Measurements from ENCODE around the gene ARL17B.
A peak's percentile ranks its signal among the peaks of the same experiment; 100 is the strongest.
"Not testable (repeated sequence)": the region's sequence is repeated elsewhere in the genome, so short reads cannot be mapped to it uniquely, and the experiment has no call there.

ARL17B gene

DNA sequence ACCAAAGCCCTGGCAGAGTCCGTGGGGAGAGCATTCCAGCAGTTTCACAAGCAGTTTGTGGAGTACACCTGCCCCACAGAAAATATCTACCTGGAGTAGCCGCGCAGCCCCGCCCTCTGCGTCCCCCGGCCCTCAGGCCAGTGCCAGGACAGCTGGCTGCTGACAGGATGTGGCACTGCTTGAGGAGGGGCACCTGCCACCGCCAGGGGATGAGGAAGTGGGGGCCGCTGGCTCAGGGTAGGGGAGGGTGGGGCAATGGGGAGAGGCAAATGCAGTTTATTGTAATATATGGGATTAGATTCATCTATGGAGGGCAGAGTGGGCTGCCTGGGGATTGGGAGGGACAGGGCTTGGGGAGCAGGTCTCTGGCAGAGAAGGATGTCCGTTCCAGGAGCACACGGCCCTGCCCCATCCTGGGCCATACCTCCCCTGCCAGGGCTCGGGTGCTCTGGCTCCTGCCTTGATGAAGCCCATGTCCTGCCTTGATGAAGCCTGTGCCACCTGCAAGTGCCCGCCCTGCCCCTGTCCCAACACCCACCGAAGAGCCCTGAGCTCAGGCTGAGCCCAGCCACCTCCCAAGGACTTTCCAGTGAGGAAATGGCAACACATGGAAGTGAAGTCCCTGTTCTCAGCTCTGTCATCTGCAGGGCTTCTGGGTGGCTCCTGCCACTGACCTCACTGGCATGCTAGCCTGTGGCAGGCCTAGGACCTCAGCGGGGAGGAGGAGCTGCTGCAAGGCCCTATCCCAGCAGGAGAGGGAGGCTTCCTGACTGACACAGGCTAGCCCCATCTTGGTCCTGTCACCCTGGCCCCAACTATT, 116.4 kb downstream of the ARL17B start:
- not testable (repeated sequence) for DNase-seq

DNA sequence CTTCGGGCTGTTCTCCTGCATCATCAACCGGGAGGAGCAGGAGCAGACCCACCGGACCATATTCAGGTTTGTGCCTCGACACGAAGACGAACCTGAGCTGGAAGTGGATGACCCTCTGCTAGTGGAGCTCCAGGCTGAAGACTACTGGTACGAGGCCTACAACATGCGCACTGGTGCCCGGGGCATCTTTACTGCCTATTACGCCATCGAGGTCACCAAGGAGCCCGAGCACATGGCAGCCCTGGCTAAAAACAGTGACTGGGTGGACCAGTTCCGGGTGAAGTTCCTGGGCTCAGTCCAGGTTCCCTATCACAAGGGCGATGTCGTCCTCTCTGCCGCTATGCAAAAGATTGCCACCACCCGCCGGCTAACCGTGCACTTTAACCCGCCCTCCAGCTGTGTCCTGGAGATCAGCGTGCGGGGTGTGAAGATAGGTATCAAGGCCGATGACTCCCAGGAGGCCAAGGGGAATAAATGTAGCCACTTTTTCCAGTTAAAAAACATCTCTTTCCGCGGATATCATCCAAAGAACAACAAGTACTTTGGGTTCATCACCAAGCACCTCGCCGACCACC, 117.1 kb downstream of the ARL17B start:
- DNase-seq: not testable (repeated sequence)

DNA sequence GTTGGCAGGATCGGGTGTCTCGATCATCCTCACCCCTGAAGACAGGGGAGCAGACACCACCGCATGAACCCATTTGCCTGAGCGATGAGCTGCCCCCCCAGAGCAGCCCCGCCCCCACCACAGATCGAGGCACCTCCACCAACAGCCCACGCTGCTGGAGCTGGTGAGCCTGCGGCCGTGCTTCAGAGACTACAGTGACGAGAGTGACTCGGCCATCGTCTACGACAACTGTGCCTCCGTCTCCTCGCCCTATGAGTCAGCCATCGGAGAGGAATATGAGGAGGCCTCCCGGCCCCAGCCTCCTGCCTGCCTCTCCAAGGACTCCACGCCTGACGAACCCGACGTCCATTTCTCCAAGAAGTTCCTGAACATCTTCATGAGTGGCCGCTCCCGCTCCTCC, 117.6 kb downstream of the ARL17B start:
- not testable (repeated sequence) for DNase-seq

GRCh38 chr17:46243505-46243904, 118.1 kb downstream of the ARL17B start:
- not testable (repeated sequence) for DNase-seq

DNA sequence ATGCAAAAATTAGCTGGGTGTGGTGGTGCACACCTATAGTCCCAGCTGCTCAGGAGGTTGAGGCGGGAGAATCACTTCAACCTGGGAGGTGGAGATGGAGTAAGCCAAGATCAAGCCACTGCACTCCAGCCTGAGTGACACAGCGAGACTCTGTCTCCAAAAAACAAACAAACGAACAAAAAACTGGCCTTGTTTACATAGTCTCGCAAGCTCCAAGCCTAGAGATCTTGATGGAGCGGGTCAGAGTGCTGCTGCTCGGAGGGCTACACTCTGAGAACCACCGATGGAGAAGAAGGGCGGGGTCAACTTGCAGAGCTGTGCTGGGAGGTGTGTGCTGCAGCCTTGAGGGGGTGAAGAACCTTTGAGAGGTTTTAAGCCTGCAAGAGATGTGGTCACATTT, 130.2 kb downstream of the ARL17B start:
- DNase-seq: not testable (repeated sequence)

DNA sequence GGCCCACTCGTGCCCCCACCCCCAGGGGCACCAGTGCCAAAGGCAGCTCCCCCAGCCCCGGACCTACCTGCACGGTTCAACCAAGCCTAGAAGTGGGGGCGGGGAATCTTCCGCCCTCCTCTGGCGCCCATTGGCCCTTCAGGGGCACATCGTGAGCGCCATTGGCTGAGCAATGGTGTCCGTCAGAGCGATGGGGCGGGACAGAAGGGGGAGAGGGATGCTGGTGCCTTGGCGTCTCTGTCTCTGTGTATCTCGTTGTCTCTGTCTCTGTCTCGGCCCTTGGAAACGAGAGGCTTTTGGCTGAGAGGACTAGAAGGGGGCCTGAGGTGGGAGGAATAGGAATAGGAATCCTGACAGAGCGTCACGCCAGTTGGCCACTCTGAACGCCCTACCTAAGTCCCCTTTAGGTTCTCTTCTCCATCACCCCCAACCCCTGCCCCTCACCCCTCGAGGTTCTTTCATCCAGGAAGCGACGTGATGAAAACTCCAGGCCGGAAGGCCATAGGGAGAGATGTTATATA, 136.2 kb downstream of the ARL17B start:
- peak; percentile 85 for DNase-seq

GRCh38 chr17:46224864-46225263, 136.7 kb downstream of the ARL17B start:
- not testable (repeated sequence) for DNase-seq
